GM23338 (cell line): ENCODE data around the gene PTER.

Experiments used
- CREB1 ChIP-seq: fragments of 250-450 bp; sonication (Bioruptor Pico); IDR thresholded peaks from 2 replicates; pipeline ENCODE4 v1.5.0; 2020; ENCODE audit warnings: low read depth, mild to moderate bottlenecking, moderate library complexity
- CTCF ChIP-seq, 2 experiments: fragments of 200-600 bp in 1 of 2; sonication (generic) in 1 of 2; conservative IDR thresholded peaks; 2 replicates each; pipeline versions ENCODE4 v1.5.1 to v1.6.1; 2016 to 2017; ENCODE audit warnings: antibody characterized with exemption in 2 of 2, low read depth in 2 of 2, mild to moderate bottlenecking in 2 of 2, moderate library complexity in 1 of 2
- EZH2 ChIP-seq: fragments of 200-600 bp; sonication (generic); IDR thresholded peaks from one replicate; pipeline ENCODE4 v1.8.0; 2017; ENCODE audit warnings: antibody characterized with exemption, mild to moderate bottlenecking, low read depth; ENCODE audit not compliant: unreplicated experiment
- EZH2phosphoT487 ChIP-seq: fragments of 200-600 bp; sonication (generic); IDR thresholded peaks from one replicate; pipeline ENCODE4 v1.8.1; 2018; ENCODE audit warnings: antibody characterized with exemption; ENCODE audit not compliant: unreplicated experiment
- JUNB ChIP-seq: IDR thresholded peaks from one replicate; pipeline ENCODE4 v1.6.1; 2016; ENCODE audit warnings: antibody characterized with exemption; ENCODE audit not compliant: unreplicated experiment
- NANOG ChIP-seq: IDR thresholded peaks from 2 replicates; pipeline ENCODE4 v1.6.1; 2016; ENCODE audit warnings: antibody characterized with exemption, borderline replicate concordance
- POLR2AphosphoS5 ChIP-seq: IDR thresholded peaks from 2 replicates; pipeline ENCODE4 v1.6.1; 2016; ENCODE audit warnings: antibody characterized with exemption, low read depth
- REST ChIP-seq: IDR thresholded peaks from one replicate; pipeline ENCODE4 v1.6.1; 2018; ENCODE audit warnings: antibody characterized with exemption; ENCODE audit not compliant: unreplicated experiment
- STAT1 ChIP-seq: IDR thresholded peaks from one replicate; pipeline ENCODE4 v1.6.1; 2016; ENCODE audit warnings: antibody characterized with exemption; ENCODE audit not compliant: unreplicated experiment
- ZNF114 ChIP-seq: fragments of 250-450 bp; sonication (Bioruptor Pico); IDR thresholded peaks from 2 replicates; pipeline ENCODE4 v1.5.0; 2020; ENCODE audit warnings: mild to moderate bottlenecking, moderate library complexity
- ZNF331 ChIP-seq: fragments of 250-450 bp; sonication (Bioruptor Pico); IDR thresholded peaks from 2 replicates; pipeline ENCODE4 v1.5.0; 2020; ENCODE audit warnings: low read depth, mild to moderate bottlenecking, moderate library complexity
- TF ChIP-seq, protein P1 (sequence below): IDR thresholded peaks from 2 replicates; pipeline ENCODE4 v1.6.1; 2016; ENCODE audit warnings: antibody characterized with exemption

DNA sequence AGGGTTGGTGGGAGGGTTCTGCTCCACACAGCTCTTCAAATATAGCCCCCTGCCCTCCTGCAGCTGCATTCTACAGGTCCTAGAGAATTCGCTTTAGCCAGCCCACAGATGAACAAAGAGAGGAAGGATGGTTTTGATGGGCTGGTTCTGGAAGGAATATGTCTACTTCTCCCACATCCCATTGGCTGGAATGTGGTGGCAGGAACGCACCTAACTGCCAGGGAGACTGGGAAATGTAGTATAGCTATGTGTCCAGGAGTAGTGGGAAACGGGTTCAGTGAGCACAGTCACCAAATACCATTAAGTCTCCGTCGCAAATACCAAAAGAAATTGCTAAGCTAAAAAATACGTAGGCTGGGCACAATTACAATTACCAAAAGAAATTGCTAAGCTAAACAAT is 7.3 kb upstream of the PTER start:
- TF ChIP-seq CTCF (conservative IDR thresholded peaks at IDR 0.05; ENCODE audit: low read depth in 2 of 2) (no peak), EZH2 (no peak), POLR2AphosphoS5 (no peak), JUNB (no peak), EZH2phosphoT487 (no peak), REST (no peak), CREB1 (CRISPR knock-in tag) (no peak), ZNF114 (no peak), NANOG (no peak), ZNF331 (no peak), STAT1 (no peak)
- TF ChIP-seq, protein P1, sequence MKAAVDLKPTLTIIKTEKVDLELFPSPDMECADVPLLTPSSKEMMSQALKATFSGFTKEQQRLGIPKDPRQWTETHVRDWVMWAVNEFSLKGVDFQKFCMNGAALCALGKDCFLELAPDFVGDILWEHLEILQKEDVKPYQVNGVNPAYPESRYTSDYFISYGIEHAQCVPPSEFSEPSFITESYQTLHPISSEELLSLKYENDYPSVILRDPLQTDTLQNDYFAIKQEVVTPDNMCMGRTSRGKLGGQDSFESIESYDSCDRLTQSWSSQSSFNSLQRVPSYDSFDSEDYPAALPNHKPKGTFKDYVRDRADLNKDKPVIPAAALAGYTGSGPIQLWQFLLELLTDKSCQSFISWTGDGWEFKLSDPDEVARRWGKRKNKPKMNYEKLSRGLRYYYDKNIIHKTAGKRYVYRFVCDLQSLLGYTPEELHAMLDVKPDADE: no peak
